WTC11 (cell line): Measurements from ENCODE around the gene GRID2. TPM values are rescaled to one million over a fixed set of nuclear protein-coding genes. Genes with fewer than 3 reads are reported as not detected.
A peak's percentile ranks its signal among the peaks of the same experiment; 100 is the strongest.

Experiments
- ATAC-seq: fragments of 200-7000 bp; cut with Tn5 transposase; 2 replicates; pipeline ENCODE4 v1.10.0; 2021; ENCODE audit warnings: mild to moderate bottlenecking, moderate library complexity
- CTCF ChIA-PET: fragments of 300-600 bp; sonication (Branson Sonifier 250); formaldehyde crosslinking; loops from one replicate; lab custom pipeline; 2021; ENCODE audit warnings: antibody characterized with exemption; lab: Charles Lee
- POLR2A ChIA-PET: fragments of 350-600 bp; sonication (Branson Sonifier 250); formaldehyde crosslinking; loops from one replicate; lab custom pipeline; 2021; ENCODE audit warnings: antibody characterized with exemption; lab: Charles Lee
- DNase-seq: peaks from one replicate; pipeline ENCODE4 v3.0.0; 2021; ENCODE audit warnings: low spot score
- H3K27ac Mint-ChIP-seq: 2 replicates; pipeline ENCODE4 v1.8.0; 2021; ENCODE audit warnings: mixed read lengths
- H3K27me3 Mint-ChIP-seq: 2 replicates; pipeline ENCODE4 v1.8.0; 2021; ENCODE audit warnings: low read depth, mild to moderate bottlenecking, moderate library complexity, mixed read lengths
- H3K36me3 Mint-ChIP-seq: 2 replicates; pipeline ENCODE4 v1.8.0; 2021; ENCODE audit warnings: mixed read lengths
- H3K4me1 Mint-ChIP-seq: 2 replicates; pipeline ENCODE4 v1.8.0; 2022; ENCODE audit warnings: mixed read lengths
- H3K4me3 Mint-ChIP-seq: 2 replicates; pipeline ENCODE4 v1.8.0; 2021; ENCODE audit warnings: mild to moderate bottlenecking, moderate library complexity, mixed read lengths
- H3K9me3 Mint-ChIP-seq: 2 replicates; pipeline ENCODE4 v1.8.0; 2021; ENCODE audit warnings: mixed read lengths
- CREB1 ChIP-seq: sonication (generic); formaldehyde crosslinking; IDR thresholded peaks from 2 replicates; pipeline ENCODE4 v1.8.0; 2023; ENCODE audit warnings: mild to moderate bottlenecking, missing genetic modification reagents
- CREM ChIP-seq: sonication (generic); formaldehyde crosslinking; IDR thresholded peaks from 2 replicates; pipeline ENCODE4 v1.8.1; 2022; ENCODE audit warnings: mild to moderate bottlenecking, missing genetic modification reagents, moderate library complexity
- FOXJ3 ChIP-seq: sonication (generic); formaldehyde crosslinking; IDR thresholded peaks from 2 replicates; pipeline ENCODE4 v1.9.0; 2021; ENCODE audit warnings: missing genetic modification reagents, mild to moderate bottlenecking, borderline replicate concordance
- FOXK1 ChIP-seq: sonication (generic); formaldehyde crosslinking; IDR thresholded peaks from 2 replicates; pipeline ENCODE4 v1.8.0; 2022; ENCODE audit warnings: mild to moderate bottlenecking, moderate library complexity, missing genetic modification reagents
- FOXP1 ChIP-seq: sonication (generic); formaldehyde crosslinking; IDR thresholded peaks from 2 replicates; pipeline ENCODE4 v1.8.0; 2022; ENCODE audit warnings: missing genetic modification reagents, mild to moderate bottlenecking, moderate library complexity, borderline replicate concordance
- JAZF1 ChIP-seq: fragments of 250-450 bp; sonication (Bioruptor Pico); IDR thresholded peaks from 2 replicates; pipeline ENCODE4 v1.9.0; 2021; ENCODE audit warnings: moderate library complexity, mild to moderate bottlenecking, inconsistent platforms
- JUN ChIP-seq: sonication (generic); formaldehyde crosslinking; IDR thresholded peaks from 2 replicates; pipeline ENCODE4 v1.8.0; 2023; ENCODE audit warnings: mild to moderate bottlenecking, missing genetic modification reagents
- NFATC4 ChIP-seq: fragments of 250-450 bp; sonication (Bioruptor Pico); IDR thresholded peaks from 2 replicates; pipeline ENCODE4 v1.9.0; 2021; ENCODE audit warnings: mild to moderate bottlenecking
- RELA ChIP-seq: sonication (generic); formaldehyde crosslinking; IDR thresholded peaks from 2 replicates; pipeline ENCODE4 v1.8.1; 2022; ENCODE audit warnings: missing genetic modification reagents, mild to moderate bottlenecking, borderline replicate concordance
- SMAD3 ChIP-seq: sonication (generic); formaldehyde crosslinking; IDR thresholded peaks from 2 replicates; pipeline ENCODE4 v1.8.0; 2022; ENCODE audit warnings: missing genetic modification reagents, mild to moderate bottlenecking, borderline replicate concordance
- SOX15 ChIP-seq: fragments of 250-450 bp; sonication (Bioruptor Pico); IDR thresholded peaks from 2 replicates; pipeline ENCODE4 v1.9.0; 2021; ENCODE audit warnings: mild to moderate bottlenecking
- SP1 ChIP-seq: sonication (generic); formaldehyde crosslinking; conservative IDR thresholded peaks from 2 replicates; pipeline ENCODE4 v1.8.1; 2022; ENCODE audit warnings: missing genetic modification reagents
- ZBTB21 ChIP-seq: sonication (generic); formaldehyde crosslinking; IDR thresholded peaks from 2 replicates; pipeline ENCODE4 v1.8.1; 2023; ENCODE audit warnings: mild to moderate bottlenecking, missing genetic modification reagents, borderline replicate concordance
- ZNF138 ChIP-seq: sonication (generic); formaldehyde crosslinking; conservative IDR thresholded peaks from 2 replicates; pipeline ENCODE4 v1.8.1; 2022; ENCODE audit warnings: mild to moderate bottlenecking, moderate library complexity, missing genetic modification reagents
- ZNF232 ChIP-seq: sonication (generic); formaldehyde crosslinking; IDR thresholded peaks from 2 replicates; pipeline ENCODE4 v1.8.0; 2022; ENCODE audit warnings: mild to moderate bottlenecking, missing genetic modification reagents
- ZNF263 ChIP-seq: sonication (generic); formaldehyde crosslinking; IDR thresholded peaks from 2 replicates; pipeline ENCODE4 v1.8.1; 2022; ENCODE audit warnings: low read depth, mild to moderate bottlenecking, moderate library complexity, missing genetic modification reagents
- ZNF317 ChIP-seq: sonication (generic); formaldehyde crosslinking; IDR thresholded peaks from 2 replicates; pipeline ENCODE4 v1.8.1; 2023; ENCODE audit warnings: low read depth, mild to moderate bottlenecking, moderate library complexity, missing genetic modification reagents, borderline replicate concordance
- ZNF416 ChIP-seq: fragments of 250-450 bp; sonication (Bioruptor Pico); IDR thresholded peaks from 2 replicates; pipeline ENCODE4 v1.9.0; 2021; ENCODE audit warnings: mild to moderate bottlenecking, inconsistent platforms
- ZNF671 ChIP-seq: fragments of 250-450 bp; sonication (Bioruptor Pico); IDR thresholded peaks from 2 replicates; pipeline ENCODE4 v1.8.0; 2021; ENCODE audit warnings: mild to moderate bottlenecking
- total RNA-seq: library from RNA; stranded (reverse); gene quantifications from 3 replicates; pipeline ENCODE4 v1.2.3, GENCODE V29; 2021
- TF ChIP-seq, protein P1 (sequence below): sonication (generic); formaldehyde crosslinking; IDR thresholded peaks from 2 replicates; pipeline ENCODE4 v1.8.1; 2022; ENCODE audit warnings: low read depth, missing genetic modification reagents, borderline replicate concordance
- TF ChIP-seq, protein P2 (sequence below): sonication (generic); formaldehyde crosslinking; IDR thresholded peaks from 2 replicates; pipeline ENCODE4 v1.8.1; 2022; ENCODE audit warnings: mild to moderate bottlenecking, moderate library complexity, missing genetic modification reagents
- TF ChIP-seq, protein P3 (sequence below): fragments of 250-450 bp; sonication (Bioruptor Pico); conservative IDR thresholded peaks from 2 replicates; pipeline ENCODE4 v1.9.0; 2021; ENCODE audit warnings: mild to moderate bottlenecking
- TF ChIP-seq, protein P4 (sequence below): sonication (generic); formaldehyde crosslinking; IDR thresholded peaks from 2 replicates; pipeline ENCODE4 v1.8.1; 2023; ENCODE audit warnings: mild to moderate bottlenecking, missing genetic modification reagents, borderline replicate concordance
- TF ChIP-seq, protein P5 (sequence below): sonication (generic); formaldehyde crosslinking; IDR thresholded peaks from 2 replicates; pipeline ENCODE4 v1.8.1; 2022; ENCODE audit warnings: missing genetic modification reagents, borderline replicate concordance
- TF ChIP-seq, protein P6 (sequence below): sonication (generic); formaldehyde crosslinking; conservative IDR thresholded peaks from 2 replicates; pipeline ENCODE4 v1.8.1; 2022; ENCODE audit warnings: mild to moderate bottlenecking, missing genetic modification reagents
- TF ChIP-seq, protein P7 (sequence below): fragments of 250-450 bp; sonication (Bioruptor Pico); IDR thresholded peaks from 2 replicates; pipeline ENCODE4 v1.9.0; 2021; ENCODE audit warnings: mild to moderate bottlenecking

The GRID2 gene
- total RNA-seq, 1 experiment from 2014 or later, result 26.8 TPM

DNA sequence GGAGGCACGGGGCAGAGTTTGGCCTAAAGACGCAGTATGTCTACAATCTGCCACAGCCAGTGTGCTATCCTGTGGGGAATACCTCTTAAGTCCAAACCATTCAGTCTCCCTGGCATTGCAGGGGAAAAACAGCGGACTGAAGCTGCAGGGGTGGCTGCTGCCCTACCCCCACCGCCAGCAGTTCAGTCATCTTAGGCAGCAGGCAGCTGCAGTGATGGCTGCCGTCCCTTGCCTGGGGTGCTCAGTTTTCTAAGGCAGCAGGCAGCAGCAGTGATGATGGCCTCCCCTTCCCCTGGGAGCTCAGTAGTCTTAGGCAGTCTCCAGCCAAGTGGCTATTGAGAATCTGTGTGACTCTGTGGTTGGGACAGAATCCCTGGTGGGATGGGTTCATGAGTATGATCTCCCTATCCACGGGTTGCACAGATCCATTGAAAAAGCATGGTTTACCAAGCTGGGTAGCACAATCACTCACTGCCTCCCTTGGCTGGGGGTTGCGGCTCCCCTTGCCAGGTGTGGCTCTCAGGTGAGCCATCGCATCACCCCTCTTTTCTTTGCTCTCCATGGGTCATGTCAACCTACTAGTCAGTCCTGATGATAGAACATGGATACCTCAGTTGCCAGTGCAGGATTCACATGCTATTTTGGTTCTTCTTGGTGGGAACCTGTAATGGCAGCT lies 48.9 kb upstream of the GRID2 start:
- CTCF ChIA-PET, result no interaction called here
- H3K9me3 Mint-ChIP-seq, result peaks cover 89% of the 10 kb centered on the region
- peaks cover 52% of the 10 kb centered on the region for H3K27me3 Mint-ChIP-seq
- H3K27ac Mint-ChIP-seq, result no peak overlapping the region
- ATAC-seq, result peak; percentile 17
- H3K4me1 Mint-ChIP-seq, result no peaks in the 10 kb centered on the region
- POLR2A ChIA-PET, result interaction anchor here (0.5 kb wide), 1 partner anchor 420 kb away, joined by 3 read pairs; no protein-coding TSS in a partner anchor
- DNase-seq, result no peak
- peaks cover 96% of the 10 kb centered on the region for H3K36me3 Mint-ChIP-seq
- H3K4me3 Mint-ChIP-seq, result no peak overlapping the region
- TF ChIP-seq ZNF263 (CRISPR knock-in tag) (peak; percentile 55; the same call in 1 of the 2 replicates), ZNF232 (peak; percentile 71; the same call in 1 of the 2 replicates), ZNF416 (CRISPR knock-in tag) (peak; percentile 93), SP1 (CRISPR knock-in tag) (peak; percentile 68; the same call in 1 of the 2 replicates), CREM (CRISPR knock-in tag) (0 out of 2 replicates have a peak, but pooled peaks have one; percentile 31), ZNF138 (no peak), RELA (CRISPR knock-in tag) (peak; percentile 52; the same call in 1 of the 2 replicates), SMAD3 (CRISPR knock-in tag) (peak; percentile 91), ZNF317 (no peak), JUN (CRISPR knock-in tag) (peak; percentile 88), CREB1 (CRISPR knock-in tag) (peak; percentile 86; the same call in 1 of the 2 replicates), JAZF1 (CRISPR knock-in tag) (no peak), FOXK1 (CRISPR knock-in tag) (peak; percentile 36; the same call in 1 of the 2 replicates), ZNF671 (CRISPR knock-in tag) (peak; percentile 87), NFATC4 (CRISPR knock-in tag) (peak; percentile 76; the same call in 1 of the 2 replicates), SOX15 (no peak), ZBTB21 (CRISPR knock-in tag) (peak; percentile 62), FOXJ3 (CRISPR knock-in tag) (0 out of 2 replicates have a peak, but pooled peaks have one; percentile 3), FOXP1 (CRISPR knock-in tag) (peak; percentile 97)
- TF ChIP-seq, protein P1, sequence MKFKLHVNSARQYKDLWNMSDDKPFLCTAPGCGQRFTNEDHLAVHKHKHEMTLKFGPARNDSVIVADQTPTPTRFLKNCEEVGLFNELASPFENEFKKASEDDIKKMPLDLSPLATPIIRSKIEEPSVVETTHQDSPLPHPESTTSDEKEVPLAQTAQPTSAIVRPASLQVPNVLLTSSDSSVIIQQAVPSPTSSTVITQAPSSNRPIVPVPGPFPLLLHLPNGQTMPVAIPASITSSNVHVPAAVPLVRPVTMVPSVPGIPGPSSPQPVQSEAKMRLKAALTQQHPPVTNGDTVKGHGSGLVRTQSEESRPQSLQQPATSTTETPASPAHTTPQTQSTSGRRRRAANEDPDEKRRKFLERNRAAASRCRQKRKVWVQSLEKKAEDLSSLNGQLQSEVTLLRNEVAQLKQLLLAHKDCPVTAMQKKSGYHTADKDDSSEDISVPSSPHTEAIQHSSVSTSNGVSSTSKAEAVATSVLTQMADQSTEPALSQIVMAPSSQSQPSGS (CRISPR knock-in tag), result no peak
- TF ChIP-seq, protein P2, sequence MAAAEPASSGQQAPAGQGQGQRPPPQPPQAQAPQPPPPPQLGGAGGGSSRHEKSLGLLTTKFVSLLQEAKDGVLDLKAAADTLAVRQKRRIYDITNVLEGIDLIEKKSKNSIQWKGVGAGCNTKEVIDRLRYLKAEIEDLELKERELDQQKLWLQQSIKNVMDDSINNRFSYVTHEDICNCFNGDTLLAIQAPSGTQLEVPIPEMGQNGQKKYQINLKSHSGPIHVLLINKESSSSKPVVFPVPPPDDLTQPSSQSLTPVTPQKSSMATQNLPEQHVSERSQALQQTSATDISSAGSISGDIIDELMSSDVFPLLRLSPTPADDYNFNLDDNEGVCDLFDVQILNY (CRISPR knock-in tag), result 0 out of 2 replicates have a peak, but pooled peaks have one; percentile 42
- TF ChIP-seq, protein P3, sequence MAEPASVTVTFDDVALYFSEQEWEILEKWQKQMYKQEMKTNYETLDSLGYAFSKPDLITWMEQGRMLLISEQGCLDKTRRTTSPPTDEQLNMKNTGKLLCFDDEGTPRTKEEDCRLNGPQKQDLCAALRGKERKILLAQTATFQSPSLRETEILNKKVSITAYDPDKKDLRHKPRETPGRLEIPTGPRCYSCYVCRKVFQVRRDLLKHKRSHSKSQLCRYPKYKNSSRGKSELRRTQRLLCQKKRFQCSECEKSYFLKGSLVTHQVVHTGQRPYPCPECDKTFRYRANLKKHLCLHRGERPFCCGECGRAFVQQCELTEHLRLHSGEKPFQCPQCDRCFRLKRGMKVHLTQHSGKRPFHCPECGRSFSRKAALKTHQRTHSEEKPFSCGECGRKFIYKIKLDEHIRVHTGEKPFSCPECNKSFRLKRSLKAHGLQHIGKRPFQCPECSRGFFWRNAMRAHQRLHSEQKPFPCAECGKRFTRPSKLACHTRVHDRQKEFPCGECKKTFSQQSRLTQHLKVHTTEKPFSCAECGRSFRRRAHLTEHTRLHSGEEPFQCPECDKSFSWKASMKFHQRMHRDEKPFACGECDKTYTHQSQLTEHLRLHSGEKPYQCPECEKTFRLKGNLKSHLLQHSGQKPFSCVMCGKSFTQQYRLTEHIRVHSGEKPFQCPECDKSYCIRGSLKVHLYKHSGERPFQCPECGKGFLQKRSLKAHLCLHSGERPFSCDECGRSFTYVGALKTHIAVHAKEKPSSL (CRISPR knock-in tag), result peak; percentile 80
- TF ChIP-seq, protein P4, sequence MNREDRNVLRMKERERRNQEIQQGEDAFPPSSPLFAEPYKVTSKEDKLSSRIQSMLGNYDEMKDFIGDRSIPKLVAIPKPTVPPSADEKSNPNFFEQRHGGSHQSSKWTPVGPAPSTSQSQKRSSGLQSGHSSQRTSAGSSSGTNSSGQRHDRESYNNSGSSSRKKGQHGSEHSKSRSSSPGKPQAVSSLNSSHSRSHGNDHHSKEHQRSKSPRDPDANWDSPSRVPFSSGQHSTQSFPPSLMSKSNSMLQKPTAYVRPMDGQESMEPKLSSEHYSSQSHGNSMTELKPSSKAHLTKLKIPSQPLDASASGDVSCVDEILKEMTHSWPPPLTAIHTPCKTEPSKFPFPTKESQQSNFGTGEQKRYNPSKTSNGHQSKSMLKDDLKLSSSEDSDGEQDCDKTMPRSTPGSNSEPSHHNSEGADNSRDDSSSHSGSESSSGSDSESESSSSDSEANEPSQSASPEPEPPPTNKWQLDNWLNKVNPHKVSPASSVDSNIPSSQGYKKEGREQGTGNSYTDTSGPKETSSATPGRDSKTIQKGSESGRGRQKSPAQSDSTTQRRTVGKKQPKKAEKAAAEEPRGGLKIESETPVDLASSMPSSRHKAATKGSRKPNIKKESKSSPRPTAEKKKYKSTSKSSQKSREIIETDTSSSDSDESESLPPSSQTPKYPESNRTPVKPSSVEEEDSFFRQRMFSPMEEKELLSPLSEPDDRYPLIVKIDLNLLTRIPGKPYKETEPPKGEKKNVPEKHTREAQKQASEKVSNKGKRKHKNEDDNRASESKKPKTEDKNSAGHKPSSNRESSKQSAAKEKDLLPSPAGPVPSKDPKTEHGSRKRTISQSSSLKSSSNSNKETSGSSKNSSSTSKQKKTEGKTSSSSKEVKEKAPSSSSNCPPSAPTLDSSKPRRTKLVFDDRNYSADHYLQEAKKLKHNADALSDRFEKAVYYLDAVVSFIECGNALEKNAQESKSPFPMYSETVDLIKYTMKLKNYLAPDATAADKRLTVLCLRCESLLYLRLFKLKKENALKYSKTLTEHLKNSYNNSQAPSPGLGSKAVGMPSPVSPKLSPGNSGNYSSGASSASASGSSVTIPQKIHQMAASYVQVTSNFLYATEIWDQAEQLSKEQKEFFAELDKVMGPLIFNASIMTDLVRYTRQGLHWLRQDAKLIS (CRISPR knock-in tag), result peak; percentile 70
- TF ChIP-seq, protein P5, sequence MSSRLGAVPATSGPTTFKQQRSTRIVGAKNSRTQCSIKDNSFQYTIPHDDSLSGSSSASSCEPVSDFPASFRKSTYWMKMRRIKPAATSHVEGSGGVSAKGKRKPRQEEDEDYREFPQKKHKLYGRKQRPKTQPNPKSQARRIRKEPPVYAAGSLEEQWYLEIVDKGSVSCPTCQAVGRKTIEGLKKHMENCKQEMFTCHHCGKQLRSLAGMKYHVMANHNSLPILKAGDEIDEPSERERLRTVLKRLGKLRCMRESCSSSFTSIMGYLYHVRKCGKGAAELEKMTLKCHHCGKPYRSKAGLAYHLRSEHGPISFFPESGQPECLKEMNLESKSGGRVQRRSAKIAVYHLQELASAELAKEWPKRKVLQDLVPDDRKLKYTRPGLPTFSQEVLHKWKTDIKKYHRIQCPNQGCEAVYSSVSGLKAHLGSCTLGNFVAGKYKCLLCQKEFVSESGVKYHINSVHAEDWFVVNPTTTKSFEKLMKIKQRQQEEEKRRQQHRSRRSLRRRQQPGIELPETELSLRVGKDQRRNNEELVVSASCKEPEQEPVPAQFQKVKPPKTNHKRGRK (CRISPR knock-in tag), result no peak
- TF ChIP-seq, protein P6, sequence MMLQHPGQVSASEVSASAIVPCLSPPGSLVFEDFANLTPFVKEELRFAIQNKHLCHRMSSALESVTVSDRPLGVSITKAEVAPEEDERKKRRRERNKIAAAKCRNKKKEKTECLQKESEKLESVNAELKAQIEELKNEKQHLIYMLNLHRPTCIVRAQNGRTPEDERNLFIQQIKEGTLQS (CRISPR knock-in tag), result peak; percentile 57; the same call in 1 of the 2 replicates
- TF ChIP-seq, protein P7, sequence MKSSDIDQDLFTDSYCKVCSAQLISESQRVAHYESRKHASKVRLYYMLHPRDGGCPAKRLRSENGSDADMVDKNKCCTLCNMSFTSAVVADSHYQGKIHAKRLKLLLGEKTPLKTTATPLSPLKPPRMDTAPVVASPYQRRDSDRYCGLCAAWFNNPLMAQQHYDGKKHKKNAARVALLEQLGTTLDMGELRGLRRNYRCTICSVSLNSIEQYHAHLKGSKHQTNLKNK (CRISPR knock-in tag), result peak; percentile 89
